ENCODE measurements around the gene TMUB2.

DNA sequence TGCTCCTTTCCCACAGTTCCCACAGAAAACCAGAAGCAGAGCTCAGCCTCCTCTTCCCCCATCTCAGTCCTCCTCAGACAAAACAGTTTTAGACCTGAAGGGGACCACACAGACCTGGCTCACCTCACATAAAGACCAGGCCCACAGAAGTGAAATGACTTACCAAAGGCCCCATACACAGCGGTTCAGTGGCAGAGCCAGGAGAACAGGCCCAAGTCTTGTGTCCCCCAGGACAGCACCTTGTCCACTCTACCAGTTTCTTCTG is 27.4 kb downstream of the TMUB2 start:
- TF ChIP-seq, protein P1, sequence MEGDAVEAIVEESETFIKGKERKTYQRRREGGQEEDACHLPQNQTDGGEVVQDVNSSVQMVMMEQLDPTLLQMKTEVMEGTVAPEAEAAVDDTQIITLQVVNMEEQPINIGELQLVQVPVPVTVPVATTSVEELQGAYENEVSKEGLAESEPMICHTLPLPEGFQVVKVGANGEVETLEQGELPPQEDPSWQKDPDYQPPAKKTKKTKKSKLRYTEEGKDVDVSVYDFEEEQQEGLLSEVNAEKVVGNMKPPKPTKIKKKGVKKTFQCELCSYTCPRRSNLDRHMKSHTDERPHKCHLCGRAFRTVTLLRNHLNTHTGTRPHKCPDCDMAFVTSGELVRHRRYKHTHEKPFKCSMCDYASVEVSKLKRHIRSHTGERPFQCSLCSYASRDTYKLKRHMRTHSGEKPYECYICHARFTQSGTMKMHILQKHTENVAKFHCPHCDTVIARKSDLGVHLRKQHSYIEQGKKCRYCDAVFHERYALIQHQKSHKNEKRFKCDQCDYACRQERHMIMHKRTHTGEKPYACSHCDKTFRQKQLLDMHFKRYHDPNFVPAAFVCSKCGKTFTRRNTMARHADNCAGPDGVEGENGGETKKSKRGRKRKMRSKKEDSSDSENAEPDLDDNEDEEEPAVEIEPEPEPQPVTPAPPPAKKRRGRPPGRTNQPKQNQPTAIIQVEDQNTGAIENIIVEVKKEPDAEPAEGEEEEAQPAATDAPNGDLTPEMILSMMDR (IDR thresholded peaks at IDR 0.05): no peak
- no peak for TF ChIP-seq POLR2A (IDR thresholded peaks at IDR 0.05)
